SK-N-SH treated with all-trans-retinoic acid at 6 μM for 48 hours (cell line): ENCODE data around the gene MALRD1.

Experiments
- CSDC2 ChIP-seq: fragments of 250-450 bp; sonication (Bioruptor Pico); IDR thresholded peaks from 2 replicates; pipeline ENCODE4 v1.5.0; 2020; ENCODE audit warnings: mild to moderate bottlenecking, moderate library complexity
- ESRRG ChIP-seq: fragments of 250-450 bp; sonication (Bioruptor Pico); IDR thresholded peaks from 2 replicates; pipeline ENCODE4 v1.6.1; 2021; ENCODE audit warnings: mild to moderate bottlenecking
- PPARA ChIP-seq: fragments of 250-450 bp; sonication (Bioruptor Pico); IDR thresholded peaks from 2 replicates; pipeline ENCODE4 v1.5.0; 2020; ENCODE audit warnings: mild to moderate bottlenecking, borderline replicate concordance
- TOX ChIP-seq: fragments of 250-450 bp; sonication (Bioruptor Pico); IDR thresholded peaks from 2 replicates; pipeline ENCODE4 v1.8.0; 2021; ENCODE audit warnings: mild to moderate bottlenecking, moderate library complexity, borderline replicate concordance
- ZFP3 ChIP-seq: fragments of 250-450 bp; sonication (Bioruptor Pico); IDR thresholded peaks from 2 replicates; pipeline ENCODE4 v1.5.0; 2020; ENCODE audit warnings: mild to moderate bottlenecking, moderate library complexity
- ZFP30 ChIP-seq: fragments of 450-650 bp; formaldehyde crosslinking; IDR thresholded peaks from 2 replicates; pipeline ENCODE4 v1.5.0; 2022; ENCODE audit warnings: mild to moderate bottlenecking, moderate library complexity
- ZNF70 ChIP-seq: fragments of 450-650 bp; formaldehyde crosslinking; IDR thresholded peaks from 2 replicates; pipeline ENCODE4 v1.5.0; 2020; ENCODE audit warnings: mild to moderate bottlenecking, moderate library complexity
- ZNF8 ChIP-seq: fragments of 450-650 bp; formaldehyde crosslinking; IDR thresholded peaks from 2 replicates; pipeline ENCODE4 v1.5.0; 2020; ENCODE audit warnings: mild to moderate bottlenecking, moderate library complexity
- TF ChIP-seq, protein P1 (sequence below): fragments of 250-450 bp; sonication (Bioruptor Pico); IDR thresholded peaks from 2 replicates; pipeline ENCODE4 v1.8.0; 2021; ENCODE audit warnings: low read depth, mild to moderate bottlenecking, moderate library complexity, borderline replicate concordance
- TF ChIP-seq, protein P2 (sequence below): fragments of 250-450 bp; sonication (Bioruptor Pico); IDR thresholded peaks from 2 replicates; pipeline ENCODE4 v1.8.0; 2020; ENCODE audit warnings: mild to moderate bottlenecking, moderate library complexity, borderline replicate concordance
- TF ChIP-seq, protein P3 (sequence below): fragments of 250-450 bp; sonication (Bioruptor Pico); IDR thresholded peaks from 2 replicates; pipeline ENCODE4 v1.5.1; 2021; ENCODE audit warnings: mild to moderate bottlenecking, moderate library complexity
- TF ChIP-seq, protein P4 (sequence below): fragments of 250-450 bp; sonication (Bioruptor Pico); IDR thresholded peaks from 2 replicates; pipeline ENCODE4 v1.5.1; 2020; ENCODE audit warnings: low read depth, mild to moderate bottlenecking, moderate library complexity

DNA sequence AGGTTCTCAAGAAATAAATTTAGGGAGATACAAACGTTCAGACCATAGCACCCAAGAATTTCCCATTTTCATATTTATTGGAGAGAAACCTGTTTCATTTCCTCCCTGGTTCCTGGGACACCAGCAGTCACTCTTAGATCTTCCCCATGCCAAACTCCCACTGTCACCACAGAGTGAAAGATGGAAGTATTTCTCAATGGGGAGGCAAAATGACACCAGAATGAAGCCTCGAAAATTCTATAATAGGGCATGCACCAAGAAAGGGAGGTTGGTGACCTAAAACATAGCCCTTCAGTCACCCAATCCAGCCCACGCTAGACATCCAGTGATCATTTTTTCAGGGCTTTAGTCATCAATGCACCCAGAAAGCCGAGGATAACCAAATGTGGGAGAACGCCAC, 619.5 kb downstream of the MALRD1 start:
- TF ChIP-seq, protein P1, sequence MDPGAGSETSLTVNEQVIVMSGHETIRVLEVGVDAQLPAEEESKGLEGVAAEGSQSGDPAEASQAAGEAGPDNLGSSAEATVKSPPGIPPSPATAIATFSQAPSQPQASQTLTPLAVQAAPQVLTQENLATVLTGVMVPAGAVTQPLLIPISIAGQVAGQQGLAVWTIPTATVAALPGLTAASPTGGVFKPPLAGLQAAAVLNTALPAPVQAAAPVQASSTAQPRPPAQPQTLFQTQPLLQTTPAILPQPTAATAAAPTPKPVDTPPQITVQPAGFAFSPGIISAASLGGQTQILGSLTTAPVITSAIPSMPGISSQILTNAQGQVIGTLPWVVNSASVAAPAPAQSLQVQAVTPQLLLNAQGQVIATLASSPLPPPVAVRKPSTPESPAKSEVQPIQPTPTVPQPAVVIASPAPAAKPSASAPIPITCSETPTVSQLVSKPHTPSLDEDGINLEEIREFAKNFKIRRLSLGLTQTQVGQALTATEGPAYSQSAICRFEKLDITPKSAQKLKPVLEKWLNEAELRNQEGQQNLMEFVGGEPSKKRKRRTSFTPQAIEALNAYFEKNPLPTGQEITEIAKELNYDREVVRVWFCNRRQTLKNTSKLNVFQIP (CRISPR knock-in tag), result no peak
- TF ChIP-seq ZFP30 (CRISPR knock-in tag), result no peak
- TF ChIP-seq TOX (CRISPR knock-in tag), result no peak
- no peak for TF ChIP-seq ZFP3 (CRISPR knock-in tag)
- TF ChIP-seq CSDC2 (CRISPR knock-in tag), result no peak
- TF ChIP-seq, protein P2, sequence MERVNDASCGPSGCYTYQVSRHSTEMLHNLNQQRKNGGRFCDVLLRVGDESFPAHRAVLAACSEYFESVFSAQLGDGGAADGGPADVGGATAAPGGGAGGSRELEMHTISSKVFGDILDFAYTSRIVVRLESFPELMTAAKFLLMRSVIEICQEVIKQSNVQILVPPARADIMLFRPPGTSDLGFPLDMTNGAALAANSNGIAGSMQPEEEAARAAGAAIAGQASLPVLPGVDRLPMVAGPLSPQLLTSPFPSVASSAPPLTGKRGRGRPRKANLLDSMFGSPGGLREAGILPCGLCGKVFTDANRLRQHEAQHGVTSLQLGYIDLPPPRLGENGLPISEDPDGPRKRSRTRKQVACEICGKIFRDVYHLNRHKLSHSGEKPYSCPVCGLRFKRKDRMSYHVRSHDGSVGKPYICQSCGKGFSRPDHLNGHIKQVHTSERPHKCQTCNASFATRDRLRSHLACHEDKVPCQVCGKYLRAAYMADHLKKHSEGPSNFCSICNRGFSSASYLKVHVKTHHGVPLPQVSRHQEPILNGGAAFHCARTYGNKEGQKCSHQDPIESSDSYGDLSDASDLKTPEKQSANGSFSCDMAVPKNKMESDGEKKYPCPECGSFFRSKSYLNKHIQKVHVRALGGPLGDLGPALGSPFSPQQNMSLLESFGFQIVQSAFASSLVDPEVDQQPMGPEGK (CRISPR knock-in tag), result no peak
- TF ChIP-seq ZNF8 (CRISPR knock-in tag), result no peak
- TF ChIP-seq, protein P3, sequence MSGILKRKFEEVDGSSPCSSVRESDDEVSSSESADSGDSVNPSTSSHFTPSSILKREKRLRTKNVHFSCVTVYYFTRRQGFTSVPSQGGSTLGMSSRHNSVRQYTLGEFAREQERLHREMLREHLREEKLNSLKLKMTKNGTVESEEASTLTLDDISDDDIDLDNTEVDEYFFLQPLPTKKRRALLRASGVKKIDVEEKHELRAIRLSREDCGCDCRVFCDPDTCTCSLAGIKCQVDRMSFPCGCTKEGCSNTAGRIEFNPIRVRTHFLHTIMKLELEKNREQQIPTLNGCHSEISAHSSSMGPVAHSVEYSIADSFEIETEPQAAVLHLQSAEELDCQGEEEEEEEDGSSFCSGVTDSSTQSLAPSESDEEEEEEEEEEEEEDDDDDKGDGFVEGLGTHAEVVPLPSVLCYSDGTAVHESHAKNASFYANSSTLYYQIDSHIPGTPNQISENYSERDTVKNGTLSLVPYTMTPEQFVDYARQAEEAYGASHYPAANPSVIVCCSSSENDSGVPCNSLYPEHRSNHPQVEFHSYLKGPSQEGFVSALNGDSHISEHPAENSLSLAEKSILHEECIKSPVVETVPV (CRISPR knock-in tag), result no peak
- TF ChIP-seq ZNF70 (CRISPR knock-in tag), result no peak
- TF ChIP-seq ESRRG, result no peak
- TF ChIP-seq PPARA (CRISPR knock-in tag), result no peak
- TF ChIP-seq, protein P4, sequence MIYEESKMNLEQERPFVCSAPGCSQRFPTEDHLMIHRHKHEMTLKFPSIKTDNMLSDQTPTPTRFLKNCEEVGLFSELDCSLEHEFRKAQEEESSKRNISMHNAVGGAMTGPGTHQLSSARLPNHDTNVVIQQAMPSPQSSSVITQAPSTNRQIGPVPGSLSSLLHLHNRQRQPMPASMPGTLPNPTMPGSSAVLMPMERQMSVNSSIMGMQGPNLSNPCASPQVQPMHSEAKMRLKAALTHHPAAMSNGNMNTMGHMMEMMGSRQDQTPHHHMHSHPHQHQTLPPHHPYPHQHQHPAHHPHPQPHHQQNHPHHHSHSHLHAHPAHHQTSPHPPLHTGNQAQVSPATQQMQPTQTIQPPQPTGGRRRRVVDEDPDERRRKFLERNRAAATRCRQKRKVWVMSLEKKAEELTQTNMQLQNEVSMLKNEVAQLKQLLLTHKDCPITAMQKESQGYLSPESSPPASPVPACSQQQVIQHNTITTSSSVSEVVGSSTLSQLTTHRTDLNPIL (CRISPR knock-in tag), result no peak
